Hematopoietic multipotent progenitor cell treated with erythropoietin and hydrocortisone succinate and interleukin-3 and kit ligand, for 8 days (in vitro differentiated cells): Measurements from ENCODE around the gene KCNJ18.
"Not testable (repeated sequence)": the region's sequence is repeated elsewhere in the genome, so short reads cannot be mapped to it uniquely, and the experiment has no call there.

Experiments
- DNase-seq: peaks from one replicate; pipeline ENCODE4 v3.0.0-alpha.2; 2015

KCNJ18 gene

GRCh38 chr17:21705021-21705601, 12.8 kb downstream of the KCNJ18 start:
- DNase-seq: no peak

- not testable (repeated sequence) for DNase-seq
Measured at GRCh38 chr17:21705746-21706145, 13.4 kb downstream of the KCNJ18 start.

- not testable (repeated sequence) for DNase-seq
Measured at GRCh38 chr17:21706546-21706945, 14.2 kb downstream of the KCNJ18 start.

- DNase-seq: not testable (repeated sequence)
Measured at GRCh38 chr17:21707131-21707530, 14.8 kb downstream of the KCNJ18 start.

GRCh38 chr17:21707711-21708611, 15.6 kb downstream of the KCNJ18 start:
- not testable (repeated sequence) for DNase-seq

- DNase-seq: not testable (repeated sequence)
Measured at GRCh38 chr17:21708612-21709535, 16.6 kb downstream of the KCNJ18 start.

GRCh38 chr17:21709994-21710393, 17.7 kb downstream of the KCNJ18 start:
- not testable (repeated sequence) for DNase-seq

- DNase-seq: not testable (repeated sequence)
Measured at GRCh38 chr17:21710486-21710885, 18.2 kb downstream of the KCNJ18 start.

GRCh38 chr17:21711182-21711581, 18.9 kb downstream of the KCNJ18 start:
- no peak for DNase-seq

- not testable (repeated sequence) for DNase-seq
Measured at GRCh38 chr17:21713020-21713419, 20.7 kb downstream of the KCNJ18 start.

GRCh38 chr17:21713631-21714030, 21.3 kb downstream of the KCNJ18 start:
- DNase-seq: not testable (repeated sequence)

GRCh38 chr17:21714676-21715075, 22.4 kb downstream of the KCNJ18 start:
- not testable (repeated sequence) for DNase-seq

- DNase-seq: not testable (repeated sequence)
Measured at GRCh38 chr17:21715877-21716276, 23.6 kb downstream of the KCNJ18 start.

GRCh38 chr17:21718971-21719370, 26.6 kb downstream of the KCNJ18 start:
- not testable (repeated sequence) for DNase-seq

- DNase-seq: not testable (repeated sequence)
Measured at GRCh38 chr17:21719511-21720226, 27.3 kb downstream of the KCNJ18 start.

GRCh38 chr17:21720566-21720965, 28.2 kb downstream of the KCNJ18 start:
- DNase-seq: not testable (repeated sequence)

GRCh38 chr17:21722268-21722667, 29.9 kb downstream of the KCNJ18 start:
- not testable (repeated sequence) for DNase-seq

- DNase-seq: not testable (repeated sequence)
Measured at GRCh38 chr17:21724216-21725006, 32.1 kb downstream of the KCNJ18 start.

GRCh38 chr17:21731076-21731475, 38.8 kb downstream of the KCNJ18 start:
- DNase-seq: not testable (repeated sequence)

- not testable (repeated sequence) for DNase-seq
Measured at GRCh38 chr17:21733931-21734330, 41.6 kb downstream of the KCNJ18 start.

GRCh38 chr17:21735814-21736213, 43.5 kb downstream of the KCNJ18 start:
- not testable (repeated sequence) for DNase-seq
